Measurements from ENCODE around the gene ERBB2.

The ERBB2 gene

DNA sequence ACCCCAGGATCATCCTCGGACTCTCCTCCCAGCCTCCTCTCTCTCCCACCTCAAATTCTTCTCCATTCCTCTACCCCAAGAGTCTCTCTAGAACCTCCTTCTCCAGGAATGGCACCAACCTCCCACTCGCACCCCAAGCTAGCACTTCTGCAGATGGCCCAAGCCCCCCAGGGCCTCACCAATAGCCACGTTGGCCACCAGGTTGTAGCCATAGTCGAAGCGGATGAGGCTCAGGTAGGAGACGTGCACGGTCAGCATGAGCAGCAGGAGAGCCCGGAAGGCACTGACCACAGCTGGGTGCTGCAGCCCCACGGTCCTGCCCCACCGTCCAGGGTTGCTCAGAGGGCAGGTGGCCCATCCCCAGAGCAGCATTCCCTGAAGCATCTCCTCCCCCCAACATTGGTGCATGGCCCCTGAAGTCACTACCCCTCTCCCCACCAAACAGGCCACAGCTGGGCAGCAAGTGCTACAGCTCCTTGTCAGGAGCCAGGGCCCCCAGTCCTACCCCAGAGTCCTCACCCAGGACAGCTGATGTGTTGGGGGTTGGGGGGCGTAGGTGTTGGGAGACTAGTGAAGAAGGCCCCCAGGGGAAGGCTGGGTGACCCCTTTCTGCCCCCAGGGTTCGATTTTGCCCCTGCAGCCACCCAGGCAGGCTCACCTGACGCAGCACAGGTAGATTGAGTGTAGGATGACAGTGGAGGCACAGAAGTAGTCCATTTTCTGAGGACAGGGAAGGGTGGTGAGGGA lies 26.4 kb upstream of the ERBB2 start:
- Histone ChIP-seq H3K4me3 (ENCODE audit: low read depth, low read length) (no peak overlapping the region), H3K4me1 (no peaks in the 10 kb centered on the region), H3K36me3 (no peaks in the 10 kb centered on the region), H3K9me3 (no peaks in the 10 kb centered on the region), H3K27me3 (peaks cover 6% of the 10 kb centered on the region; the same call in 1 of the 2 replicates)
- DNase-seq: no peak
- TF ChIP-seq, protein P1, sequence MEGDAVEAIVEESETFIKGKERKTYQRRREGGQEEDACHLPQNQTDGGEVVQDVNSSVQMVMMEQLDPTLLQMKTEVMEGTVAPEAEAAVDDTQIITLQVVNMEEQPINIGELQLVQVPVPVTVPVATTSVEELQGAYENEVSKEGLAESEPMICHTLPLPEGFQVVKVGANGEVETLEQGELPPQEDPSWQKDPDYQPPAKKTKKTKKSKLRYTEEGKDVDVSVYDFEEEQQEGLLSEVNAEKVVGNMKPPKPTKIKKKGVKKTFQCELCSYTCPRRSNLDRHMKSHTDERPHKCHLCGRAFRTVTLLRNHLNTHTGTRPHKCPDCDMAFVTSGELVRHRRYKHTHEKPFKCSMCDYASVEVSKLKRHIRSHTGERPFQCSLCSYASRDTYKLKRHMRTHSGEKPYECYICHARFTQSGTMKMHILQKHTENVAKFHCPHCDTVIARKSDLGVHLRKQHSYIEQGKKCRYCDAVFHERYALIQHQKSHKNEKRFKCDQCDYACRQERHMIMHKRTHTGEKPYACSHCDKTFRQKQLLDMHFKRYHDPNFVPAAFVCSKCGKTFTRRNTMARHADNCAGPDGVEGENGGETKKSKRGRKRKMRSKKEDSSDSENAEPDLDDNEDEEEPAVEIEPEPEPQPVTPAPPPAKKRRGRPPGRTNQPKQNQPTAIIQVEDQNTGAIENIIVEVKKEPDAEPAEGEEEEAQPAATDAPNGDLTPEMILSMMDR (IDR thresholded peaks at IDR 0.05; ENCODE audit: low read depth, low read length): no peak

DNA sequence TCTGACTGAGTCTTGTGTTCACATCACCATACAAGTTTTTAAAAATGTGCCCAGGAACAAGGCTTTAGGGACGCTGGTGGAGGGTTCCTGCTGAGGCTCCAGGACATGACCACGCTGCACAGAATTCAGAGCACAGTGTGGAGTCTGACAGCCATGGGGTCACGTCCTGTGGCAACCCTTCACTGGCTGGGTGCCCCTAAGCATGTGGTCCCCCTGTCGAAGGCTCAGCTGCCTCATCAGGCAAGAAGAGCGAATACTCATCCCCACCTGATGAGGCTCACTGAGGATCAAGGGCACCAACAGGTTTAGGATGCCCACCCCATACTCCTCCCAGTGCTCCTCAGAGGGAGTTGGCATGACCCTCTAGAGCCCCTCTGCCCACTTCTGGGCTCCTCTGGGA lies 25.7 kb upstream of the ERBB2 start:
- H3K4me1 ChIP-seq: no peaks in the 10 kb centered on the region
- H3K9me3 ChIP-seq: no peaks in the 10 kb centered on the region
- no peak overlapping the region for H3K4me3 ChIP-seq (ENCODE audit: low read depth, low read length)
- no peaks in the 10 kb centered on the region for H3K36me3 ChIP-seq
- no peak for DNase-seq
- H3K27me3 ChIP-seq: peaks cover 3% of the 10 kb centered on the region; the same call in 1 of the 2 replicates
- TF ChIP-seq, protein P1 (IDR thresholded peaks at IDR 0.05; ENCODE audit: low read depth, low read length): no peak

DNA sequence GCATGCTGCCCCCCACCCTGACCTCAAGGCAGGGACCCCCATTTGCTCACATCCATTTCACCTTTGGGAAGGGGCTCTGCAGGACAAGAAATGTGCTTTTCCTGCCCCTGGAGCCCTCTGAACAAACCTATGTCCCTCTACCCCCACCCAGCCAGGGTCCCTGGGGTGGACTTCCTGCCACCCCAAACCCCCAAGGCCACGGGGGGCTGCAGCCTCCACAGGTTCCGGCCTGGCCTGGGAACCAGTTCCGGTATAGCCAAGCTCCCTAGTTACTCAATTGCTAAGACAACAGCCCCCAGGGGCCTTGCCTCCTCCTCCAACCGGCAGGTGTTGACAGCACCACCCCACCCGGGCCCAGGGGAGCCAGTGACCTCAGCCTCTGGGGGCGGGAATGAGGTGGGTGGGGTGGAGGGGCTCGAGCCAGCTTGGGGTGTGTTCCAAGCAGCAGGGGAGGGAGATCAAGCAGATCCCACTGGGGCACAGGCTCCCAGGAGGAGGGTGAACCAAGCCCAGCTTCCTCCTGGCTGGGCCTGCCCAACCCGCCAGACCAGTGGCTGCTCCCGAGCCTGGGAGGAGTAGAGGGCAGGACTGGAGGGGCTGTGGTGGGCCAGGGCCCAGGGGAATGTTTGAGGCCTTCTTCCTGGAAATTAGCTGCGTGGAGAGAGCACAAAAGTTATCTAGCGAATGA lies 25.0 kb upstream of the ERBB2 start:
- Histone ChIP-seq H3K4me3 (ENCODE audit: low read depth, low read length) (no peak overlapping the region), H3K9me3 (no peaks in the 10 kb centered on the region), H3K4me1 (no peaks in the 10 kb centered on the region), H3K36me3 (no peaks in the 10 kb centered on the region), H3K27me3 (no peaks in the 10 kb centered on the region)
- DNase-seq: peak; percentile 41
- TF ChIP-seq, protein P1 (IDR thresholded peaks at IDR 0.05; ENCODE audit: low read depth, low read length): no peak

DNA sequence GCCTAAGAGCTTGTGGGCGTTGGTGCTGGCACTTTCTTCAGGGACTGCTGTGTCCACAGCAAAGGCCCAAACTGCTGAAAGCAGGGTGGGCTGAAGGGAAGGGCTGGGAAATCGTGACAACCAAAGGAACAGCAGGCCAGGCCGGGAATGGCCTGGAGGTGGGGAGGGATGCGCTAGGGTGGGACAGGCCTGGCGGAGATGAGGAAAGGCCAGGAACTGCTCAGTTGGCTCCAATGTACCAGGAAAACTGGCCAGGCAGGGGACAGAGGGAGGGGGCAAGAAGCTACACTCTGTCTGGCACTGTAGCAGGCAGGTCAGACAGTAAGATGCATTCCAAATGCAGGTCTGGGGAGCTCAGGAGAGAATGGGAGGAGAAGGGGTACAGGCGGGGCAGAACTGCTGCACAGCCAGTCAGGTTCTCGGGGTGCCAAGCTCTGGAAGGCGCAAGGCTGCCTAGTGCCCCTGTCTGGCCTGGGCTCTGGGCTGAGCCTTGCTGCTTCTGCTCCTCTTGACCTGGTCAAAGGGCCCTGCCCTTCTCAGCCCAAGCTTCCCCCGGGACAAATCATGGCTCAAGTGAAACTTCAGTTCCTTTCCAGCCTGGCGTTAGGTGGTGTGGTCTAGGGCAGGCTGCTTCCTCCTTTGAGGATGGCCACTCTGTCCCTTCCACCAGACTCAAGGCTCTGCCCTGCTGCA lies 24.3 kb upstream of the ERBB2 start:
- Histone ChIP-seq H3K36me3 (no peaks in the 10 kb centered on the region), H3K4me3 (ENCODE audit: low read depth, low read length) (no peak overlapping the region), H3K4me1 (no peaks in the 10 kb centered on the region), H3K27me3 (no peaks in the 10 kb centered on the region), H3K9me3 (no peaks in the 10 kb centered on the region)
- DNase-seq: no peak
- TF ChIP-seq, protein P1 (IDR thresholded peaks at IDR 0.05; ENCODE audit: low read depth, low read length): no peak

DNA sequence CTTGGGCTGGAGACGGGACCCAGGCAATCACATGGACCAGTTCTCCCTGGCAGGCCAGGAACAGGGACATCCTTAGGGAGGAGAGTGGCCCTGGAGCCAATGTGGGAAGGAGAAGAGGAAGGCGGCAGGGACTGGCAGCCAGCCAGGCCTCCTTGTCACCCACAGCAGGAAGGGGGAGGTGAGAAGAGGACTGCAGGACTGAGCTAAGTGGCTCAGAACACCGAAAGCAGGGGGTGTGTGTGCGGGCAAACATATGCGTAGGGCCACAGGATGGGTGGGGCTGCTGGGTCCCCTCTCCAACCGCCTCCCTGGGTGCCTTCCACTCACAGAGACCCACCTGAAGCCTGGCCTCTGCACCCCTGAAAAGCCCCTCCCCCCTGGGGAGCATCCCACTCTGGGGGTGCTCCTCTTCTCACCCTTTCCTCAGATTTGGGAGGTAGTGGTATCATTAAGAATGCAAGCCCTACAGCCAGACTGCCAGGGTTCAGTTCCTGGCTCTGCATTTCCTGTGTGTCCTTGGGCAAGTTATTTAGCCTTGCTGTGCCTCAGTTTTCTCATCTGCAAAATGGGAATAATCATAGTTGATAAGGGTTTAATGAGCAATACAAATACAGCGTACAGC lies 23.6 kb upstream of the ERBB2 start:
- Histone ChIP-seq H3K4me1 (no peaks in the 10 kb centered on the region), H3K36me3 (no peaks in the 10 kb centered on the region), H3K9me3 (no peaks in the 10 kb centered on the region), H3K27me3 (no peaks in the 10 kb centered on the region), H3K4me3 (ENCODE audit: low read depth, low read length) (no peak overlapping the region)
- TF ChIP-seq, protein P1 (IDR thresholded peaks at IDR 0.05; ENCODE audit: low read depth, low read length): no peak
- DNase-seq: peak; percentile 40
